ENCODE measurements around the gene ERMARD. TPM values are rescaled to one million over a fixed set of nuclear protein-coding genes. Genes with fewer than 3 reads are reported as not detected.

The ERMARD gene
- total RNA-seq, 1 experiment from 2014 or later: 19.6 TPM

- POLR2A ChIA-PET (ENCODE audit: low non-redundant PET): no interaction called here
- CTCF ChIA-PET: no interaction called here
- DNase-seq (ENCODE audit: low spot score): no peak
- H3K36me3 ChIP-seq (ENCODE audit: insufficient read depth, low read length, poor library complexity, severe bottlenecking): peaks cover 71% of the 10 kb centered on the region
- intact Hi-C loops (cut with micrococcal nuclease; ENCODE audit: unreplicated experiment): no loop called here
- peaks cover 2% of the 10 kb centered on the region for H3K4me1 ChIP-seq (ENCODE audit: insufficient read depth, low read length, poor library complexity, severe bottlenecking)
- no peaks in the 10 kb centered on the region for H3K9me3 ChIP-seq (ENCODE audit: low read depth, low read length, poor library complexity, severe bottlenecking)
- no peak for TF ChIP-seq CTCF (conservative IDR thresholded peaks at IDR 0.05; ENCODE audit: low read depth, low read length)
- TF ChIP-seq EZH2 (IDR thresholded peaks at IDR 0.05; ENCODE audit: borderline replicate concordance, low read depth, low read length, poor library complexity, severe bottlenecking): no peak
- no peaks in the 10 kb centered on the region for H3K27me3 ChIP-seq (replicated peaks; ENCODE audit: insufficient read depth, low read depth, low read length, poor library complexity)
- no peak overlapping the region for H3K4me3 ChIP-seq (ENCODE audit: low read depth, low read length, poor library complexity, severe bottlenecking)
- BruUV-seq (replicated peaks): no TSS peak
- H3K27ac ChIP-seq (ENCODE audit: low read depth, low read length, poor library complexity, severe bottlenecking): no peak overlapping the region
These were observed 41.4 kb upstream of the ERMARD start for GRCh38 chr6:169710009-169710408.

- no peak for DNase-seq (ENCODE audit: low spot score)
- Histone ChIP-seq H3K36me3 (ENCODE audit: insufficient read depth, low read length, poor library complexity, severe bottlenecking) (peaks cover 72% of the 10 kb centered on the region), H3K9me3 (ENCODE audit: low read depth, low read length, poor library complexity, severe bottlenecking) (no peaks in the 10 kb centered on the region), H3K4me1 (ENCODE audit: insufficient read depth, low read length, poor library complexity, severe bottlenecking) (no peaks in the 10 kb centered on the region), H3K27me3 (replicated peaks; ENCODE audit: insufficient read depth, low read depth, low read length, poor library complexity) (no peaks in the 10 kb centered on the region), H3K27ac (ENCODE audit: low read depth, low read length, poor library complexity, severe bottlenecking) (no peak overlapping the region), H3K4me3 (ENCODE audit: low read depth, low read length, poor library complexity, severe bottlenecking) (no peak overlapping the region)
- intact Hi-C loops (cut with micrococcal nuclease; ENCODE audit: unreplicated experiment): no loop called here
- ChIA-PET POLR2A (ENCODE audit: low non-redundant PET) (no interaction called here), CTCF (no interaction called here)
- no peak for TF ChIP-seq CTCF (conservative IDR thresholded peaks at IDR 0.05; ENCODE audit: low read depth, low read length)
- TF ChIP-seq EZH2 (IDR thresholded peaks at IDR 0.05; ENCODE audit: borderline replicate concordance, low read depth, low read length, poor library complexity, severe bottlenecking): no peak
- BruUV-seq (replicated peaks): no TSS peak
These were observed 37.2 kb upstream of the ERMARD start for GRCh38 chr6:169714178-169714577.

- TF ChIP-seq EZH2 (IDR thresholded peaks at IDR 0.05; ENCODE audit: borderline replicate concordance, low read depth, low read length, poor library complexity, severe bottlenecking): no peak
- no peak for TF ChIP-seq CTCF (conservative IDR thresholded peaks at IDR 0.05; ENCODE audit: low read depth, low read length)
These were observed 36.8 kb upstream of the ERMARD start for GRCh38 chr6:169714595-169714994.

More at GRCh38 chr6:169714595-169714994, 36.8 kb upstream of the ERMARD start:
- ChIA-PET POLR2A (ENCODE audit: low non-redundant PET) (no interaction called here), CTCF (no interaction called here)
- H3K27me3 ChIP-seq (replicated peaks; ENCODE audit: insufficient read depth, low read depth, low read length, poor library complexity): no peaks in the 10 kb centered on the region
- intact Hi-C loops (cut with micrococcal nuclease; ENCODE audit: unreplicated experiment): no loop called here
- H3K9me3 ChIP-seq (ENCODE audit: low read depth, low read length, poor library complexity, severe bottlenecking): no peaks in the 10 kb centered on the region
- no peak overlapping the region for H3K27ac ChIP-seq (ENCODE audit: low read depth, low read length, poor library complexity, severe bottlenecking)
- H3K36me3 ChIP-seq (ENCODE audit: insufficient read depth, low read length, poor library complexity, severe bottlenecking): peaks cover 68% of the 10 kb centered on the region
- BruUV-seq (replicated peaks): no TSS peak
- H3K4me1 ChIP-seq (ENCODE audit: insufficient read depth, low read length, poor library complexity, severe bottlenecking): no peaks in the 10 kb centered on the region
- no peak overlapping the region for H3K4me3 ChIP-seq (ENCODE audit: low read depth, low read length, poor library complexity, severe bottlenecking)
- DNase-seq (ENCODE audit: low spot score): no peak
